ENCODE measurements around the gene GSTM2.

Gene GSTM2

DNA sequence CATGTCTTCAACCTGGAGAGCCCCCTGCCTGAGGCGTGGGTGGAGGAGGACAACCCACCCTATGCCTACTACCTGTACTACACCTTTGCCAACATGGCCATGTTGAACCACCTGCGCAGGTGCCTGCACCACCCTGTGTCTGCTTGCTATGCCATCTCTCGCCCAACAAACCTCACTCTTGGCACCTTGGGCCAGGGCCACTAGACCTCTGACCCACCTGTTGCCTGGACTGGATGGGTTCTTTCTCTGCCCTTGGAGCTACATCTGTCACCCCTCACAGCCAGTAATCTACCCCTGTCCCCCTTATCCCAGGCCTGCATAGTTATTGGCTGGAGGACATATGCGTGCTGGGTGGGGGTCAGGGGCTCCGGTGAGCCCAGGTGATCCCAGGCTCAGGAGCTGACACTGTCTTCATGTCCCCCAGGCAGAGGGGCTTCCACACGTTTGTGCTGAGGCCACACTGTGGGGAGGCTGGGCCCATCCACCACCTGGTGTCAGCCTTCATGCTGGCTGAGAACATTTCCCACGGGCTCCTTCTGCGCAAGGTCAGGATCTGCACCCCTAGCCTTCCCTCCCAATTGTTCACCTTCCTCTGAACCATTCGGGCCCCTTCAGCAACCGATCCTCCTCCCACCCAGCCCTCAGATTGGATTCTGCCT is 38.4 kb upstream of the GSTM2 start:
- no peak for DNase-seq (ENCODE audit: low read depth in 4 of 4, low spot score in 1 of 4)

- peak in 1 of 4 experiments; percentile 26 for DNase-seq (ENCODE audit: low read depth in 4 of 4, low spot score in 1 of 4)
Observed at GRCh38 chr1:109630081-109630897, 37.6 kb upstream of the GSTM2 start.

GRCh38 chr1:109630898-109631512 is 36.9 kb upstream of the GSTM2 start:
- no peak for DNase-seq (ENCODE audit: low read depth in 4 of 4, low spot score in 1 of 4)

GRCh38 chr1:109631513-109632505 is 36.0 kb upstream of the GSTM2 start:
- no peak for DNase-seq (ENCODE audit: low read depth in 4 of 4, low spot score in 1 of 4)

GRCh38 chr1:109632671-109633346 is 35.0 kb upstream of the GSTM2 start:
- DNase-seq (ENCODE audit: low read depth in 4 of 4, low spot score in 1 of 4) = no peak

GRCh38 chr1:109634292-109634691 is 33.6 kb upstream of the GSTM2 start:
- DNase-seq (ENCODE audit: low read depth in 4 of 4, low spot score in 1 of 4) = no peak

DNA sequence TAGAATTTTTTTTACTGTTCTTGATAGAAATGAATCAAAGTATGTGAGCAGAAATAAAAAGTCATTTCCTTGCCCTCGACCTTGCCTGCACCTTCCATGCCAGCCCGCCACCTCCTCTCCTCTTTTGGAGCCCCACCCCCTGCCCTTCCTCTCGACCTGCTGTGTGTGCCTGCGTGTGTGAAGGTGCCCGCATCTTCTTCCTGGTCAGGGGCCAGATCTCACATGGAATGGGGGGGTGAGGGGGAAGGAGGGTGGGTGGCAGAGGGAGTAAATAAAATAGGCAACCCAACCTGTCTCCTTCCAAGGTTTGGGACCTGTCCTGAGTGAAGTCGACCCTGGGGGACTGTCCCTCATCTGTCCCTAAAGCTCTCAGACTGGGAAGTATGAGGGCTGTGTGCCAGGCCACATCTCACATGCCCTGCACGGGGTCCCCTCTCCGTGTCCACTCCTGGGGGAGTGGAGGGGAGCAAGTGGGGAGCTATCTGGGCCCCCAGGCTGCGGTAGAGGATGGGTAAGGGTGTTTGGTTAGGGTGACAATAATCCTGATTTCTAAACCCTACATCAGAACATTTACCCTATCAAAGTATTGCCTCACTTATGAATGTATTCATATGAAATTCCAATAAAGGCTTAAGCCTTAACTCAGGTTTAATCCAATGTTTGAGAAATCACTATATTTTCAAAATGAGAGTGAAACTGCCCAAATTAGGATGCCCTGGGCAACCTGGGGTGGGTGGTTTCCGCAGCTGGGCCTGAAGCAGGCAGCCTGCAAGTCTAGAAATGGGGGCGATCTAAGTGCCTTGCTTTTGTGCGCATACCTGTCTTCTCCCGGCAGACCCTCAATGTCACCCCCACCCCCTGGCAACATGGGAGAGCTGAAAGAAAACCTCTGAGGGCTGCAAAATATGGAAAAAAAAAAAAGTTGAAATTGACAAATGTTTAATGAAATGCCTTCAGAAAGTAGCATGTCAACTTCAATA is 32.8 kb upstream of the GSTM2 start:
- DNase-seq (ENCODE audit: low read depth in 4 of 4, low spot score in 1 of 4) = no peak

DNA sequence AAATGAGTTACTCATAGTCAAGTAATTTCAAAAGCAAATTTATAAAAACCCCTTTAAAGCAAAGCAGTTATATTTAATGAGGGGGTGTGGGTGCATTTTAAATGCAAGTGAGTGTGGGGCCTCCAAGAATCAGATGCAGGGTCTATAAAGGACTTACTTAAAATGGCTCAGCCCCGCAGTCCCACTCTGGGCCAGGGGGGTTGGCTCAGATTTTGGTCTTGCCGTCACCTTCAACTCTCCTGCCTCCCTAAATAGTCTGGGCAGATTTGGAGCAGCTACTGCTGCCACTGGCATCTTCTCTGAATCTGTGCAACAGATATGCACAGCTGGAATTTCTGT is 32.0 kb upstream of the GSTM2 start:
- DNase-seq (ENCODE audit: low read depth in 4 of 4, low spot score in 1 of 4) = no peak

DNA sequence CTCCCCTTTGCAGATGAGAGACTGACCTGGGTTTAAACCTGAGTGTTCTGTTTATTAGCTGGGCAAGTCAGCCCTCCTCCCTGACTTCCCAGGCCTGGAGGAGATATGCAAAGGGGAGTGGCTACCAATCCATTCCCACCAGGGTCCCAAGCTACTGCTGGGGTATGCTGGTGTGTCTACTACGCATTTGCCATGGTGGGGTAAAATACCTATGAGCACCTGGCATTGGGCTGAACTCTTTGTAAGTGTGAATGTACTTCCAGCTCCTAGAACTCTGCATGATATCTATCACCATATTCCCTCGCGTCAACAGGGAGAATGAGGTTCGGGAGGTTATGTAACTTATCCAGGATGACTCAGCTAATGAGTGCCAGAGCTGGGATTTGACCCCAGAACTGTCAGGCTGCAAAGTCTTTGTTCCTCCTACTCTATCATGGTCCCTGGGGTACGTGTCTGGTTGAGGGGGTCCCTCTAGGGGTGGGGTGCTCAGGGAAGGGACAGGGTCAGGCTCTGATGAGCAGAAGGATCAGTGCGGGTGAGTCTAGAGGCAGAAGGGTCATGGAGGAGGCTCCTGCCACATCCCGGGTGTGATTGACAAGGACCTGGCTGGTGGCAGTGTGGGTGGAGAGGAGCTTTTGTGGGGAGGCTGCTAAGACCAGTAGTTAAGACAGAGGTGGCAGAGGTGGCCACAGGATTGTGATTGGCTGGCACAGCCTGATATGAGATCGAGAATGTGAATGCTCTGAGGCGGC is 31.5 kb upstream of the GSTM2 start:
- DNase-seq (ENCODE audit: low read depth in 4 of 4, low spot score in 1 of 4) = no peak

DNA sequence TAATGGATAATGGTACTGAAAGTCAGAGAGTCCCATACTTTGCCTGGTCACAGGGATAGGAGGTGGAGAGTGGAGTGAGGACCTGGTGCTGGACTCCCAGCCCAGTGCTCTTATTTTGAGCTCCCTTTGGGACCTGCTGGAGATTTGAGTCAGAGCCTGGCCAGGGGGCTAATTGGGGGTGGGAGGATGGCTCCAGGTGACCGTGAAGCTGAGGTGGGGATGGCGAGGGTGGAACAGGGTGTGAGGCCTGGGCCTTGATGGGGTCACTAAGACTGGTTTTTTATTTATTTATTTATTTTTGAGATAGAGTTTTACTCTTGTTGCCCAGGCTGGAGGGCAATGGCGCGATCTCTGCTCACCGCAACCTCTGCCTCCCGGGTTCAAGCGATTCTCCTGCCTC is 30.4 kb upstream of the GSTM2 start:
- no peak for DNase-seq (ENCODE audit: low read depth in 4 of 4, low spot score in 1 of 4)

- DNase-seq (ENCODE audit: low read depth in 4 of 4, low spot score in 1 of 4) = no peak
Observed at GRCh38 chr1:109639063-109639840, 28.6 kb upstream of the GSTM2 start.

GRCh38 chr1:109639841-109640184 is 28.0 kb upstream of the GSTM2 start:
- no peak for DNase-seq (ENCODE audit: low read depth in 4 of 4, low spot score in 1 of 4)

DNA sequence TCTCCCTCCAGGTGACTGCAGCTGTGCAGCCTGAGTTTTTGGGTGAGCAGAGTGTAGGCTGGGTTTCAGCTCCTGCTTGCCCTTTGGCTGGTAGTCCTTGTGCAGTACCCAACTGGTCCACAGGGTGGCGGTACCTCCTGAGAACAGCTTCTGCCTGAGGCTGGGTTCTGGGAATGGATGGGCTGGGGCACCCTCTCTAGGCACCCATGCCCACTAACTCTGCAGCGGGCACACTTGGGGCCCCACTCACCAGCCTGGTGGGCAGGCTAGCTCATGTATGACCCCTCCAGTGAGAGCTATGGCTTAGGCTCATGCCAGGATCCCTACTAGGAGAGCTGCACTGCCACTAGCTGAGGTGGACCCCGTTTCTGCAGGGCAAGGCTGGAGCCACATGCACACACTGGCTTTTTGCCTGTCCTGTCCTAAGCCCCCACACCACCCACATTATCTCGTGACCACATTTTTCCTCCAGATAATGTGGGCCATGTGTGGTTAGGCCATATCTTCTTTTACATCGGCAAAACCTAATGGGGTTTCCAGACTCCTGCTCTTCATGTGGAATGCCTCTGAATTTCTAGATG is 27.5 kb upstream of the GSTM2 start:
- DNase-seq (ENCODE audit: low read depth in 4 of 4, low spot score in 1 of 4) = peak; percentile 84 to 96 (median 86)

DNA sequence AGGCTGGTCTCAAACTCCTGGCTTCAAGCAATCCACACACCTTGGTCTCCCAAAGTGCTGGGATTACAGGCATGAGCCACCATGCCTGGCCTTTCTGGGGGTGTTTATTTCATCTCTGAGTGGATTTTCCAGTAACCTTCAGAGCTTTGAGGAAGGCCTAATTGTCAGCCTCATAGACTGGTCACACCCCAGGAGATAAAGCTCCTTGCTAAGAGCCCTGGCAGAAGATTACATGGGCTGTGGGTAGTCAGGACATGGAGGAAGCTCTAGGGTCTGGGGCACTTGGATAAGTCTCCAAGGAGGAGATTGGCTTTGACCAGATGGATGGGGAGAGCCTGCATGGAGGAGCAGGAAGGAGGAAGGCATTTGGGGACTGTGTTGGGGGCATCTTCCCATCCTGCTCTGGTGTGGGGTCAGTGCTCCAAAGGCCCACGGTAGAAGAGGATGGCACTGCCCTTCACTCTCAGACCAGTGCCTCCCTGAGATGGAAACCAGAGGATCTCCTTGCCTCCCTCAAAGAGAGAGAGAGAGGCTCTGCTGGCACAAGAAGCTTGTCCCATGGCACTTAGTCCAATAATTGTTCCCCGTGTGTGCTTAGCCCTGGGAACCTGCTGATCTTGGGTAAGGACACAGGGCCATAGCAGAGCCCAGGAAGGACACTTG is 26.6 kb upstream of the GSTM2 start:
- DNase-seq (ENCODE audit: low read depth in 4 of 4, low spot score in 1 of 4) = no peak

- DNase-seq (ENCODE audit: low read depth in 4 of 4, low spot score in 1 of 4) = no peak
Observed at GRCh38 chr1:109641861-109642260, 26.0 kb upstream of the GSTM2 start.

DNA sequence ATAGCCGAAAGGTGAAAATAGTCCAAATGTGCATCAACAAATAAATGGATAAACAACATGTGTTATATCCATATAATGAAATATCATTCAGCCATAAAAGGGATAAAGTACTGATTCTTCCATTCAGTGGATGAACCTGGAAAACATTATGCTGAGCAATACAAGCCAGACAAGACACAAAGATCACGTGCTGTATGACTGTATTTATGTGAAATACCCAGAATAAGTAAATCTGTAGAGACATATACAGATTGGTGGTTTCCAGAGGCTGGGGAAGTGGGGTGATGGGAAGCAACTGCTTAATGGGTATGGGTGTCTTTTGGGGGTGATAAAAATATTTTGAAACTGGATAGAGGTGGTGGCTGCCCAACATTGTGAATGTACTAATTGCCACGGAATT is 25.2 kb upstream of the GSTM2 start:
- no peak for DNase-seq (ENCODE audit: low read depth in 4 of 4, low spot score in 1 of 4)

All from stimulated activated CD4-positive, alpha-beta T cell treated with anti-CD3 and anti-CD28 coated beads, Interleukin-1b, Interleukin-23, amount 100 ng/mL, for 24 hours (primary cell).